ENCODE data around the gene ANKRD44. TPM values are rescaled to one million over a fixed set of nuclear protein-coding genes. Genes with fewer than 3 reads are reported as not detected.

The ANKRD44 gene
- total RNA-seq, 1 experiment from 2014 or later: 7.8 TPM

GRCh38 chr2:197200762-197201058 is 109.9 kb downstream of the ANKRD44 start:
- intact Hi-C loops (cut with micrococcal nuclease; ENCODE audit: unreplicated experiment): no loop called here
- CTCF ChIA-PET: no interaction called here

GRCh38 chr2:197200051-197200761 is 110.4 kb downstream of the ANKRD44 start:
- no peaks in the 10 kb centered on the region for H3K27me3 ChIP-seq (ENCODE audit: control insufficient read depth, insufficient read depth, low read length)
- H3K4me1 ChIP-seq (ENCODE audit: control insufficient read depth, insufficient read depth, low read length): no peaks in the 10 kb centered on the region
- TF ChIP-seq SIN3A (IDR thresholded peaks at IDR 0.05; ENCODE audit: borderline replicate concordance, insufficient read depth, low read depth, low read length): no peak
- no peak for TF ChIP-seq REST (IDR thresholded peaks at IDR 0.05; ENCODE audit: insufficient read depth in 1 of 2, low read depth in 2 of 2, low read length in 1 of 2)
- TF ChIP-seq CTCF (IDR thresholded peaks at IDR 0.05): no peak
- TF ChIP-seq TCF7L2 (IDR thresholded peaks at IDR 0.05; ENCODE audit: low read depth, low read length): no peak
- TF ChIP-seq POLR2AphosphoS5 (IDR thresholded peaks at IDR 0.05; ENCODE audit: low read depth, low read length): no peak
- ATAC-seq (no peak), DNase-seq (ENCODE audit: low read depth, low spot score) (no peak)
- in situ Hi-C loops (cut with HindIII; ENCODE audit: low pct_unique_long_range_greater_than_20kb, low sequenced_read_pairs): no loop called here
- POLR2A ChIA-PET: no interaction called here
- no peak overlapping the region for H3K27ac ChIP-seq (ENCODE audit: low read length)
- H3K9me3 ChIP-seq (ENCODE audit: control insufficient read depth, insufficient read depth, low read depth, low read length): no peaks in the 10 kb centered on the region
- no peaks in the 10 kb centered on the region for H3K36me3 ChIP-seq (ENCODE audit: control insufficient read depth, insufficient read depth, low read length)
- intact Hi-C loops (cut with micrococcal nuclease; ENCODE audit: unreplicated experiment): no loop called here
- H3K4me3 ChIP-seq (ENCODE audit: low read depth in 2 of 2, low read length in 2 of 2): no peak overlapping the region
- BruUV-seq (replicated peaks): no TSS peak
- CTCF ChIA-PET: no interaction called here

More at GRCh38 chr2:197200762-197201058, 109.9 kb downstream of the ANKRD44 start:
- POLR2A ChIA-PET: no interaction called here
- Histone ChIP-seq H3K9me3 (ENCODE audit: control insufficient read depth, insufficient read depth, low read depth, low read length) (no peaks in the 10 kb centered on the region), H3K36me3 (ENCODE audit: control insufficient read depth, insufficient read depth, low read length) (no peaks in the 10 kb centered on the region), H3K27ac (ENCODE audit: low read length) (no peak overlapping the region), H3K27me3 (ENCODE audit: control insufficient read depth, insufficient read depth, low read length) (no peaks in the 10 kb centered on the region), H3K4me1 (ENCODE audit: control insufficient read depth, insufficient read depth, low read length) (no peaks in the 10 kb centered on the region), H3K4me3 (ENCODE audit: low read depth in 2 of 2, low read length in 2 of 2) (no peak overlapping the region)
- in situ Hi-C loops (cut with HindIII; ENCODE audit: low pct_unique_long_range_greater_than_20kb, low sequenced_read_pairs): no loop called here
- BruUV-seq (replicated peaks): no TSS peak
- DNase-seq (ENCODE audit: low read depth, low spot score) (no peak), ATAC-seq (no peak)
- no peak for TF ChIP-seq REST (IDR thresholded peaks at IDR 0.05; ENCODE audit: insufficient read depth in 1 of 2, low read depth in 2 of 2, low read length in 1 of 2)
- TF ChIP-seq CTCF (IDR thresholded peaks at IDR 0.05): no peak
